Measurements from ENCODE around the gene PHGDH. TPM values are rescaled to one million over a fixed set of nuclear protein-coding genes. Genes with fewer than 3 reads are reported as not detected.
"Not testable (repeated sequence)": the region's sequence is repeated elsewhere in the genome, so short reads cannot be mapped to it uniquely, and the experiment has no call there.

Gene PHGDH
- total and polyA plus RNA-seq, 2 experiments from 2014 or later = 257 to 298 TPM

DNA sequence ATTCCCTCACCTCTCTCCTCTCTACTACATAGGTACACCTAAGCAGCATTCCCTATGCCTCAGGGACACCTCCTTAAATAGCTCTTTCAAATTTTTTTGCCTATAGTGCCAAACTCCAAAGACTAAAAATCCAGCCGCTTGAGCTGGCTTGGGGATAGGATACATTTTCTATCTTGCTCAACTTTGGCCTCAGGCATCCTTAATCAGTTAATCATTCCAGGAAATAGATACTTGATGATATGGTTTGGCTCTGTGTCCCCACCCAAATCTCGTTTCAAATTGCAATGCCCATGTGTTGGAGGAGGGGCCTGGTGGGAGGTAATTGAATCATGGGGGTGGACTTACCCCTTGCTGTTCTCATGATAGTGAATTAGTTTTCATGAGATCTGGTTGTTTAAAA, 11.4 kb upstream of the PHGDH start:
- DNase-seq = no peak
- WGBS, 2 experiments (ENCODE audit: low coverage in 1 of 2, low lambda C conversion rate in 2 of 2, missing lambda C conversion rate in 2 of 2) = 57 to 64% methylated on average over 2 of the region's 2 CpGs

GRCh38 chr1:119701659-119702058, 10.1 kb upstream of the PHGDH start:
- no peak overlapping the region for H2AFZ ChIP-seq
- no peaks in the 10 kb centered on the region for H3K27me3 ChIP-seq (replicated peaks; ENCODE audit: insufficient read depth)
- H3K4me2 ChIP-seq (ENCODE audit: unreplicated experiment) = no peak overlapping the region
- no peaks in the 10 kb centered on the region for H4K20me1 ChIP-seq (ENCODE audit: insufficient read depth)
- in situ Hi-C loops (cut with MboI) = no loop called here
- H3K4me1 ChIP-seq (ENCODE audit: insufficient read depth) = 0 out of 2 replicates have a peak, but pooled peaks cover 5% of the 10 kb centered on the region
- no peaks in the 10 kb centered on the region for H3K9me2 ChIP-seq (ENCODE audit: insufficient read depth)
- no peak overlapping the region for H3K27ac ChIP-seq
- no peaks in the 10 kb centered on the region for H3F3A ChIP-seq (ENCODE audit: insufficient read depth)
- H3K9ac ChIP-seq = no peak overlapping the region
- no peaks in the 10 kb centered on the region for H3K36me3 ChIP-seq (ENCODE audit: low read depth)
- no peak for DNase-seq
- H3K4me3 ChIP-seq = no peak overlapping the region
- TF ChIP-seq EZH2 (IDR thresholded peaks at IDR 0.05; ENCODE audit: insufficient read depth, poor library complexity, severe bottlenecking) = no peak
- TF ChIP-seq EZH2phosphoT487 (IDR thresholded peaks at IDR 0.05; ENCODE audit: insufficient read depth, low read depth) = no peak
- H3K79me2 ChIP-seq (ENCODE audit: insufficient read depth) = no peaks in the 10 kb centered on the region
- no peaks in the 10 kb centered on the region for H3K9me3 ChIP-seq (ENCODE audit: low read depth)

More for the DNA sequence above, 11.4 kb upstream of the PHGDH start:
- Histone ChIP-seq H3K9me2 (ENCODE audit: insufficient read depth) (no peaks in the 10 kb centered on the region), H2AFZ (no peak overlapping the region), H3K9ac (no peak overlapping the region), H3K9me3 (ENCODE audit: low read depth) (no peaks in the 10 kb centered on the region), H3K27me3 (replicated peaks; ENCODE audit: insufficient read depth) (no peaks in the 10 kb centered on the region), H3K4me1 (ENCODE audit: insufficient read depth) (0 out of 2 replicates have a peak, but pooled peaks cover 5% of the 10 kb centered on the region), H3K4me3 (no peak overlapping the region), H3F3A (ENCODE audit: insufficient read depth) (no peaks in the 10 kb centered on the region), H3K36me3 (ENCODE audit: low read depth) (no peaks in the 10 kb centered on the region), H3K4me2 (ENCODE audit: unreplicated experiment) (no peak overlapping the region), H3K79me2 (ENCODE audit: insufficient read depth) (no peaks in the 10 kb centered on the region), H3K27ac (no peak overlapping the region), H4K20me1 (ENCODE audit: insufficient read depth) (no peaks in the 10 kb centered on the region)
- in situ Hi-C loops (cut with MboI) = no loop called here
- TF ChIP-seq EZH2phosphoT487 (IDR thresholded peaks at IDR 0.05; ENCODE audit: insufficient read depth, low read depth) = no peak
- no peak for TF ChIP-seq EZH2 (IDR thresholded peaks at IDR 0.05; ENCODE audit: insufficient read depth, poor library complexity, severe bottlenecking)

DNA sequence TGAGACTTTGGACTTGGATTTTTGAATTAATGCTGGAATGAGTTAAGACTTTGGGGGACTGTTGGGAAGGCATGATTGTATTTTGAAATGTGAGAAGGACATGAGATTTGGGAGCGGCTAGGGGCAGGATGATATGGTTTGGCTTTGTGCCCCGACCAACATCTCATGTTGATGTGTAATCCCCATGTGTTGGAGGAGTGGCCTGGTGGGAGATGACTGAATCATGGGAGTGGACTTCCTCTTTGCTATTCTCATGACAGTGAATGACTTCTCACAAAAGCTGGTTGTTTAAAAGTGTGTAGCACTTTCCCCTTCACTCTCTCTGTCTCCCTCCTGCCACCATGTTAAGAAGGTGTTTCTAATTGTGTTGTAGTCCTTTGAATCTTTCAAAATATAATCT, 9.3 kb upstream of the PHGDH start:
- Histone ChIP-seq H3K27me3 (replicated peaks; ENCODE audit: insufficient read depth) (no peaks in the 10 kb centered on the region; the same call in 1 of the 2 replicates), H3K4me2 (ENCODE audit: unreplicated experiment) (no peak overlapping the region), H3K9ac (0 out of 2 replicates have a peak overlapping the region, but pooled peaks have one; percentile 32), H4K20me1 (ENCODE audit: insufficient read depth) (no peaks in the 10 kb centered on the region), H3K27ac (peak overlapping the region; percentile 27; the same call in 1 of the 2 replicates), H3K4me3 (no peak overlapping the region), H3K9me3 (ENCODE audit: low read depth) (no peaks in the 10 kb centered on the region), H3K4me1 (ENCODE audit: insufficient read depth) (0 out of 2 replicates have a peak, but pooled peaks cover 5% of the 10 kb centered on the region), H3K36me3 (ENCODE audit: low read depth) (no peaks in the 10 kb centered on the region), H3K79me2 (ENCODE audit: insufficient read depth) (no peaks in the 10 kb centered on the region), H2AFZ (peak overlapping the region; percentile 59; the same call in 1 of the 2 replicates), H3K9me2 (ENCODE audit: insufficient read depth) (no peaks in the 10 kb centered on the region), H3F3A (ENCODE audit: insufficient read depth) (no peaks in the 10 kb centered on the region)
- TF ChIP-seq EZH2phosphoT487 (IDR thresholded peaks at IDR 0.05; ENCODE audit: insufficient read depth, low read depth) (no peak), EZH2 (IDR thresholded peaks at IDR 0.05; ENCODE audit: insufficient read depth, poor library complexity, severe bottlenecking) (no peak)
- in situ Hi-C loops (cut with MboI) = no loop called here
- 7 to 8% methylated on average over 2 of the region's 2 CpGs for WGBS, 2 experiments (ENCODE audit: low coverage in 1 of 2, low lambda C conversion rate in 2 of 2, missing lambda C conversion rate in 2 of 2)
- DNase-seq = peak; percentile 85

GRCh38 chr1:119703666-119704450, 7.9 kb upstream of the PHGDH start:
- no peaks in the 10 kb centered on the region for H3K9me2 ChIP-seq (ENCODE audit: insufficient read depth)
- H3K36me3 ChIP-seq (ENCODE audit: low read depth) = no peaks in the 10 kb centered on the region
- H3K4me1 ChIP-seq (ENCODE audit: insufficient read depth) = 0 out of 2 replicates have a peak, but pooled peaks cover 5% of the 10 kb centered on the region
- no peaks in the 10 kb centered on the region for H3K9me3 ChIP-seq (ENCODE audit: low read depth)
- no peak overlapping the region for H3K9ac ChIP-seq
- WGBS, 2 experiments (ENCODE audit: low coverage in 1 of 2, low lambda C conversion rate in 2 of 2, missing lambda C conversion rate in 2 of 2) = 75 to 76% methylated on average over 6 of the region's 6 CpGs
- H3K4me2 ChIP-seq (ENCODE audit: unreplicated experiment) = no peak overlapping the region
- no peak overlapping the region for H3K4me3 ChIP-seq
- in situ Hi-C loops (cut with MboI) = no loop called here
- no peak overlapping the region for H2AFZ ChIP-seq
- H4K20me1 ChIP-seq (ENCODE audit: insufficient read depth) = no peaks in the 10 kb centered on the region
- no peak for DNase-seq
- no peak overlapping the region for H3K27ac ChIP-seq
- no peaks in the 10 kb centered on the region for H3K79me2 ChIP-seq (ENCODE audit: insufficient read depth)
- TF ChIP-seq EZH2phosphoT487 (IDR thresholded peaks at IDR 0.05; ENCODE audit: insufficient read depth, low read depth) (no peak), EZH2 (IDR thresholded peaks at IDR 0.05; ENCODE audit: insufficient read depth, poor library complexity, severe bottlenecking) (no peak)
- H3K27me3 ChIP-seq (replicated peaks; ENCODE audit: insufficient read depth) = no peaks in the 10 kb centered on the region; the same call in 1 of the 2 replicates
- H3F3A ChIP-seq (ENCODE audit: insufficient read depth) = no peaks in the 10 kb centered on the region

DNA sequence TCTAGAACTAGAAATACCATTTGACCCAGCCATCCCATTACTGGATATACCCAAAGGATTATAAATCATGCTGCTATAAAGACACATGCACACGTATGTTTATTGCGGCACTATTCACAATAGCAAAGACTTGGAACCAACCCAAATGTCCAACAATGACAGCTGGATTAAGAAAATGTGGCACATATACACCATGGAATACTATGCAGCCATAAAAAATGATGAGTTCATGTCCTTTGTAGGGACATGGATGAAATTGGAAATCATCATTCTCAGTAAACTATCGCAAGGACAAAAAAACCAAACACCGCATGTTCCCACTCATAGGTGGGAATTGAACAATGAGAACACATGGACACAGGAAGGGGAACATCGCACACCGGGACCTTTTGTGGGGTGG, 5.1 kb upstream of the PHGDH start:
- H3K27me3 ChIP-seq (replicated peaks; ENCODE audit: insufficient read depth); H3K79me2 ChIP-seq (ENCODE audit: insufficient read depth); H3K4me2 ChIP-seq (ENCODE audit: unreplicated experiment); H2AFZ ChIP-seq; H3K9me2 ChIP-seq (ENCODE audit: insufficient read depth); H4K20me1 ChIP-seq (ENCODE audit: insufficient read depth); H3K4me1 ChIP-seq (ENCODE audit: insufficient read depth); H3K9me3 ChIP-seq (ENCODE audit: low read depth); H3K9ac ChIP-seq; H3K36me3 ChIP-seq (ENCODE audit: low read depth); H3K27ac ChIP-seq; in situ Hi-C loops (cut with MboI); H3F3A ChIP-seq (ENCODE audit: insufficient read depth); DNase-seq; H3K4me3 ChIP-seq: not testable (repeated sequence)
- WGBS, 2 experiments (ENCODE audit: low coverage in 1 of 2, low lambda C conversion rate in 2 of 2, missing lambda C conversion rate in 2 of 2) = 91 to 94% methylated on average over 6 of the region's 6 CpGs

DNA sequence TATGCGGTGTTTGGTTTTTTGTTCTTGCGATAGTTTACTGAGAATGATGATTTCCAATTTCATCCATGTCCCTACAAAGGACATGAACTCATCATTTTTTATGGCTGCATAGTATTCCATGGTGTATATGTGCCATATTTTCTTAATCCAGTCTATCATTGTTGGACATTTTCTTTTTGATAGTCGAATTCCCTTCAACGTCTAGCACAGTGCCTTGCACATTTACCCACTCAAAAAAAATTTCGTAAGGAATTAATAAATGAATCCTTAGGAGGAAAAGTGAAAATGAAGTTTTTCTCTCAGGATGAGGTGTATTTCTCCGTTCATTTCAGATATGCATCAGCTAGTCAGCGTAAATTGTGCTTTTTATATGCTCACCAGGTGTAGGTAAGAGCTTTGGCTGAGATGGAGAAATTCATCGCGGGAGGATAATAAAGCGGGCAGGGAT, 354 bp upstream of the PHGDH start:
- peak overlapping the region; percentile 76 for H2AFZ ChIP-seq

More for the DNA sequence above, 354 bp upstream of the PHGDH start:
- Histone ChIP-seq H3K79me2 (ENCODE audit: insufficient read depth) (peaks cover 37% of the 10 kb centered on the region), H3K27ac (peak overlapping the region; percentile 82; the same call in 1 of the 2 replicates), H3K9ac (peak overlapping the region; percentile 92; the same call in 1 of the 2 replicates), H3K4me1 (ENCODE audit: insufficient read depth) (peaks cover 26% of the 10 kb centered on the region), H3F3A (ENCODE audit: insufficient read depth) (peaks cover 14% of the 10 kb centered on the region), H3K4me2 (ENCODE audit: unreplicated experiment) (peak overlapping the region; percentile 96), H3K4me3 (peak overlapping the region; percentile 92)
- H3K27me3 ChIP-seq (replicated peaks; ENCODE audit: insufficient read depth); H3K9me2 ChIP-seq (ENCODE audit: insufficient read depth); H4K20me1 ChIP-seq (ENCODE audit: insufficient read depth); in situ Hi-C loops (cut with MboI); H3K9me3 ChIP-seq (ENCODE audit: low read depth); DNase-seq; H3K36me3 ChIP-seq (ENCODE audit: low read depth): not testable (repeated sequence)
- WGBS, 2 experiments (ENCODE audit: low coverage in 1 of 2, low lambda C conversion rate in 2 of 2, missing lambda C conversion rate in 2 of 2) = 23 to 27% methylated on average over 8 of the region's 10 CpGs

Data from GM23248 (cell line).